HK-2 (cell line): Measurements from ENCODE around the gene BACH2.
"Not testable (repeated sequence)": the region's sequence is repeated elsewhere in the genome, so short reads cannot be mapped to it uniquely, and the experiment has no call there.

Experiments used
- DNase-seq: peaks from one replicate; pipeline ENCODE4 v3.0.0-alpha.2; 2018; ENCODE audit not compliant: unreplicated experiment

BACH2 gene

GRCh38 chr6:90296341-90297114 is at the start of gene BACH2:
Gene BACH2 (minus strand): TSS chr6:90296843. CDS start chr6:90008844, 287,999 bp downstream.
- peak; percentile 75 for DNase-seq

GRCh38 chr6:90343576-90343975 is 46.9 kb upstream of the BACH2 start:
- no peak for DNase-seq

- no peak for DNase-seq
These were observed 41.8 kb upstream of the BACH2 start for GRCh38 chr6:90338409-90338808.

- no peak for DNase-seq
These were observed 39.8 kb upstream of the BACH2 start for GRCh38 chr6:90336388-90336947.

GRCh38 chr6:90333928-90334327 is 37.3 kb upstream of the BACH2 start:
- no peak for DNase-seq

- DNase-seq, result not testable (repeated sequence)
These were observed 36.4 kb upstream of the BACH2 start for GRCh38 chr6:90332978-90333543.

GRCh38 chr6:90329386-90330077 is 32.9 kb upstream of the BACH2 start:
- DNase-seq, result no peak

- peak; percentile 19 for DNase-seq
These were observed 31.4 kb upstream of the BACH2 start for GRCh38 chr6:90328004-90328403.

- DNase-seq, result no peak
These were observed 29.9 kb upstream of the BACH2 start for GRCh38 chr6:90326404-90327057.

- no peak for DNase-seq
These were observed 27.1 kb upstream of the BACH2 start for GRCh38 chr6:90323706-90324105.

GRCh38 chr6:90322976-90323474 is 26.4 kb upstream of the BACH2 start:
- no peak for DNase-seq

GRCh38 chr6:90319979-90320685 is 23.5 kb upstream of the BACH2 start:
- DNase-seq, result no peak

GRCh38 chr6:90319044-90319443 is 22.4 kb upstream of the BACH2 start:
- no peak for DNase-seq

GRCh38 chr6:90315986-90316385 is 19.3 kb upstream of the BACH2 start:
- no peak for DNase-seq

GRCh38 chr6:90315354-90315950 is 18.8 kb upstream of the BACH2 start:
- no peak for DNase-seq

GRCh38 chr6:90314514-90314913 is 17.9 kb upstream of the BACH2 start:
- no peak for DNase-seq

- DNase-seq, result no peak
These were observed 14.9 kb upstream of the BACH2 start for GRCh38 chr6:90311569-90311968.

- no peak for DNase-seq
These were observed 9.3 kb upstream of the BACH2 start for GRCh38 chr6:90305800-90306448.

GRCh38 chr6:90304308-90304707 is 7.7 kb upstream of the BACH2 start:
- no peak for DNase-seq

- DNase-seq, result no peak
These were observed 6.4 kb upstream of the BACH2 start for GRCh38 chr6:90303039-90303438.
